Neutrophil (primary cell): ENCODE results near the gene ANXA3.

Experiments
- H3K27ac ChIP-seq: fragments of 200-600 bp; sonication (generic); 2 replicates; pipeline ENCODE4 v1.5.1; 2016; ENCODE audit warnings: mild to moderate bottlenecking, moderate library complexity
- H3K27me3 ChIP-seq: fragments of 200-600 bp; sonication (generic); 2 replicates; pipeline ENCODE4 v1.6.0; 2016; ENCODE audit warnings: mild to moderate bottlenecking
- H3K36me3 ChIP-seq: fragments of 200-600 bp; sonication (generic); 2 replicates; pipeline ENCODE4 v1.5.1; 2017
- H3K4me1 ChIP-seq, 2 experiments: fragments of 200-600 bp in 1 of 2; sonication (generic) in 1 of 2; 1 replicate in 1 of 2; 2 replicates in 1 of 2; pipeline versions ENCODE4 v1.5.1 to v1.6.1; 2013 to 2016; ENCODE audit warnings: low read depth in 1 of 2, low read length in 1 of 2, mild to moderate bottlenecking in 1 of 2, moderate library complexity in 1 of 2; ENCODE audit not compliant: control insufficient read depth in 1 of 2, insufficient read depth in 1 of 2
- H3K4me3 ChIP-seq, 2 experiments: fragments of 200-600 bp in 1 of 2; sonication (generic) in 1 of 2; 1 replicate in 1 of 2; 2 replicates in 1 of 2; pipeline ENCODE4 v1.5.1; 2013 to 2016; ENCODE audit warnings: low read depth in 1 of 2, low read length in 1 of 2, mild to moderate bottlenecking in 1 of 2, moderate library complexity in 1 of 2
- H3K9me3 ChIP-seq: fragments of 200-600 bp; sonication (generic); 2 replicates; pipeline ENCODE4 v1.5.1; 2016
- CTCF ChIP-seq: fragments of 200-600 bp; sonication (generic); IDR thresholded peaks from 2 replicates; pipeline ENCODE4 v1.5.1; 2016; ENCODE audit warnings: antibody characterized with exemption

Gene ANXA3

GRCh38 chr4:78612398-78613178, 61.0 kb downstream of the ANXA3 start:
- Histone ChIP-seq H3K27ac (peak overlapping the region; percentile 71), H3K4me1 (peaks cover 29 to 38% of the 10 kb centered on the region in 2 experiments), H3K4me3 (no peak overlapping the region), H3K9me3 (no peaks in the 10 kb centered on the region), H3K27me3 (no peaks in the 10 kb centered on the region), H3K36me3 (peaks cover 44% of the 10 kb centered on the region)
- peak; percentile 48 for TF ChIP-seq CTCF

DNA sequence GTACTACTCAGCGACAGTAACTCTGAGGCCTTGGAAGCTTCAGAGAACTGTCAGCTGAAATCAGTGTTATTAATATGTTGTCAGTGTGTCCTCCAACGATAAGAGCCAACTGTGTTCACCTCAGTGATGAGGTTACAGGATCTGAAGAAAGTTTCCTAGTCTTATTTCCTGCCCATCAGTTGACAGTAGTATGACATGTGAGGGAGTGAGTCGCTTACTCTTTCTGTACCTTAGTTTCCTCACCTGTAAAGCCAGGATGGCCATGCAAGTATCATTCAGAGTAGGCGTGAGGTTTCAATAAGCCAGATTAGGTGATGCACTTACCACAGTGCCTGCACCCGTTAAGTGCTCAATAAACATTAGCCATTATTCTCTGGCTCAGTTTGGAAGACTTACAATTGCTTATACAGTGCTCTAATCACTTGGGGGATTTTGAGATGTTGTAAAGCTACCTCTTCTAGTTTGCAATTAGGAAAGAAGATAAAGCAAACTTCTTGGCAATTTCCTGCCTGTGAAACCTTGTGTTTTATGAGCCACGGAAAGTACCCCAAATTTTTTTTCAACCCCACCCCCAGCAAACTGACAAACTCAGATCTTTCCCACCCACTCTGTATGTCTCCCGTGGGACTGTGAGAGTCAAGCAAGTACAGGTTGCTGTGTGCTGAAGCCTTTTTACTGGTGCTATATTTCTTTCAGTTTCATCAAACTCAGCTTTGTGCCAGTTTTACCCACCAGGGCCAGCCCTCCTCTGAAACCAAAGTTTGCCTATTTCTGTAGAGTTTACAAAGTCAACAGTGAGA, 62.2 kb downstream of the ANXA3 start:
- peaks cover 29 to 38% of the 10 kb centered on the region in 2 experiments for H3K4me1 ChIP-seq
- no peaks in the 10 kb centered on the region for H3K27me3 ChIP-seq
- peak overlapping the region; percentile 71 for H3K27ac ChIP-seq
- H3K4me3 ChIP-seq: no peak overlapping the region
- peaks cover 32% of the 10 kb centered on the region for H3K36me3 ChIP-seq
- no peaks in the 10 kb centered on the region for H3K9me3 ChIP-seq
- TF ChIP-seq CTCF: no peak

DNA sequence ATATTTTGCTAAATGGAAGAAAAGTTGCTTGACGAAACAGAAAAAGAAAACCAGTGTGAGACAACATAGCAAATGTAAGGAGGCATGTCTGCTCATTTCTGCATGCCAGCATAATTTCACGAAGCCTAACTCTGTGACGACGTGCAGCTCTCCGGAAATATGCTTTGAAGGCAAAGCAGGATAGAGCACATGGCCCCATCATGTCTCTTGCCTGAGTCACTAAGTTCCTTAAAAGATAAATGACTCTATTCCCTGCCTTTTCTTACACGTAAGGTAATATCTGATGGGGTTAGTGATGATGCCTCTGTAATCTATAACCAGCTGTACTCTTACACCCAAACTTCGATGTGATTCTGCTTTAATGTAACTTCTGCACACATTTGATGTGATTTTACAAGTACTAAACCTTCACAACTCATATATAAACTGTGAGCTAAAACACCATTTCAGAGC, 64.5 kb downstream of the ANXA3 start:
- TF ChIP-seq CTCF: no peak

DNA sequence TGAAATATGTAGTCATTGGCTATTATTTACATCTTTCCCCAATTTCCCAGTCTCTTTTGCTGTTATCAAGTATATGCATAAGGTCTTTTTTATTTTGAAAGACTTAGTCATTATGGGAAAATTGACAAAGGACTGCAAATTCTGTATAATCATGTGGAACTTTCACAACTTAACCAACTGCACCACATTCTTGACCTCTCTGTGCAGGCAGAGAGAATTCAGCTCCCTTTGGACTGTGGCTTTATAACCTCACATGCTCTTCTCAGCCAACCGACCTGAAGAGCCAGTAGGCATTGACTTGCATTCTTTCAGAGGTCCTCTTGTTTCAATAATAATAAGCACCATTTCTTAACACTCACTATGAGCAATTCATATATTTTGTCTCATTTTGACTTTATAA, 66.9 kb downstream of the ANXA3 start:
- Histone ChIP-seq H3K4me3 (no peak overlapping the region), H3K9me3 (no peaks in the 10 kb centered on the region), H3K27me3 (no peaks in the 10 kb centered on the region), H3K4me1 (peaks cover 10 to 12% of the 10 kb centered on the region in 2 experiments), H3K36me3 (no peaks in the 10 kb centered on the region), H3K27ac (no peak overlapping the region)
- no peak for TF ChIP-seq CTCF

More for the DNA sequence above, 64.5 kb downstream of the ANXA3 start:
- Histone ChIP-seq H3K4me3 (no peak overlapping the region), H3K36me3 (peaks cover 10% of the 10 kb centered on the region), H3K27me3 (no peaks in the 10 kb centered on the region), H3K4me1 (peaks cover 29 to 34% of the 10 kb centered on the region in 2 experiments), H3K27ac (peak overlapping the region; percentile 10), H3K9me3 (no peaks in the 10 kb centered on the region)

GRCh38 chr4:78621395-78621794, 69.8 kb downstream of the ANXA3 start:
- Histone ChIP-seq H3K36me3 (no peaks in the 10 kb centered on the region), H3K27me3 (no peaks in the 10 kb centered on the region), H3K4me3 (no peak overlapping the region), H3K9me3 (no peaks in the 10 kb centered on the region), H3K4me1 (peaks cover 3% of the 10 kb centered on the region in 2 experiments), H3K27ac (no peak overlapping the region)
- TF ChIP-seq CTCF: no peak
